H1 (cell line): ENCODE data around the gene RPUSD1.

Source experiments
- BRCA1 ChIP-seq: IDR thresholded peaks from 2 replicates; pipeline ENCODE4 v1.6.1; 2012; ENCODE audit warnings: low read depth, low read length, improper control_type of control experiment
- CHD2 ChIP-seq: IDR thresholded peaks from 2 replicates; pipeline ENCODE4 v1.6.1; 2012; ENCODE audit warnings: low read length, improper control_type of control experiment
- EP300 ChIP-seq, 2 experiments: IDR thresholded peaks; 1 replicate in 1 of 2; 2 replicates in 1 of 2; pipeline ENCODE4 v1.6.1; 2011 to 2012; ENCODE audit warnings: low read depth in 2 of 2, low read length in 2 of 2, mild to moderate bottlenecking in 2 of 2, borderline replicate concordance in 1 of 2, inconsistent platforms in 1 of 2, moderate library complexity in 1 of 2
- EZH2 ChIP-seq: fragments of 200-600 bp; sonication (generic); IDR thresholded peaks from 2 replicates; pipeline ENCODE4 v1.7.1; 2012; ENCODE audit warnings: low read depth, mild to moderate bottlenecking, moderate library complexity, low read length, inconsistent platforms; ENCODE audit not compliant: severe bottlenecking
- NANOG ChIP-seq: IDR thresholded peaks from 2 replicates; pipeline ENCODE4 v1.6.1; 2011; ENCODE audit warnings: low read length, low read depth, mild to moderate bottlenecking, inconsistent platforms; ENCODE audit not compliant: insufficient read depth, poor library complexity, severe bottlenecking
- POLR2AphosphoS5 ChIP-seq: IDR thresholded peaks from 2 replicates; pipeline ENCODE4 v1.6.1; 2011; ENCODE audit warnings: low read depth, low read length
- TF ChIP-seq, protein P1 (sequence below), 3 experiments: IDR thresholded peaks; 1 replicate in 2 of 3; 2 replicates in 1 of 3; pipeline versions ENCODE4 v1.5.1 to v1.6.1; 2011; ENCODE audit warnings: low read length in 3 of 3, mild to moderate bottlenecking in 3 of 3, inconsistent platforms in 2 of 3, low read depth in 1 of 3, moderate library complexity in 1 of 3; ENCODE audit not compliant: insufficient read depth in 1 of 3; ENCODE audit errors: control extremely low read depth in 1 of 3
- TF ChIP-seq, protein P2 (sequence below): IDR thresholded peaks from 2 replicates; pipeline ENCODE4 v1.6.1; 2012; ENCODE audit warnings: inconsistent platforms

DNA sequence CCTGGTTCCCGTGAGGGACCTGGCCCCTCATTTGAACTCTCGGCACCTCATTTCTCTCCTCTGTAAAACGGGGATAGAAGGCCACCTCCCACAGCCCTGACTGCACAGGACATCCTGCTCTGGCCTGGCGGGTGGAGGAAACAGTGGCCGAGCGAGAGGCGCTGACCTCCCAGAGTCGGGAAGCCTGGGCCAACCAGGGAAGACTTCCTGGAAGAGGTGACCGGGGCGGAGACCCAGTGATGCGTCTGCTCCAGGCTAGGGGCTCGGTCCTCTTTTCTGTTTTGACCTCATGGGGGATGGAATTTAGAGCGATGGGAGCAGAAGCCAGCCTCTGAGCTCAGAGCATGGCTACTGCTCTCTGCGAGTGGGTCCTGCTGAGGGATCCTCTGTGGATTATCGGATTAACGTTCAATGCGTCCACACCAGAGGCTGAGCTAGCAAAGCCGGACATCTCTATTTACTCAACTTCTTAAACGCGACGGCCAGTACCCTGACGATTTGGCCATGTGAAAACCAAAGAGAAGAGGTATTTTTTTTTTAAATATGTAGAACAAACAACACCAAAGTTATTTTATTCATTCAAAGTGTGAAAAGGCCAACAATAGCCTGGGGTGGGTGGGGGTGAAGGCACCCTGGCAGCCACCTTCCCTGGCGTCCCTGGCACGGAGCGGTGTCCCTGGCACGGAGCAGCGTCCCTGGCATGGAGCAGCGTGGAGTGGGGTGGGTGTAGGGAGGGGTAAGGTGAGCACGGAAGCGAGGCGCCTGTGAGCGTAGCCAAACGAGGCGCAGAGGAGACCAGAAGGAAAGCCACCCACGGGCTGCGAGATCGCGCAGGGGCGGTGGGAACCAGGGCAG, 36.8 kb downstream of the RPUSD1 start:
- TF ChIP-seq, protein P1, sequence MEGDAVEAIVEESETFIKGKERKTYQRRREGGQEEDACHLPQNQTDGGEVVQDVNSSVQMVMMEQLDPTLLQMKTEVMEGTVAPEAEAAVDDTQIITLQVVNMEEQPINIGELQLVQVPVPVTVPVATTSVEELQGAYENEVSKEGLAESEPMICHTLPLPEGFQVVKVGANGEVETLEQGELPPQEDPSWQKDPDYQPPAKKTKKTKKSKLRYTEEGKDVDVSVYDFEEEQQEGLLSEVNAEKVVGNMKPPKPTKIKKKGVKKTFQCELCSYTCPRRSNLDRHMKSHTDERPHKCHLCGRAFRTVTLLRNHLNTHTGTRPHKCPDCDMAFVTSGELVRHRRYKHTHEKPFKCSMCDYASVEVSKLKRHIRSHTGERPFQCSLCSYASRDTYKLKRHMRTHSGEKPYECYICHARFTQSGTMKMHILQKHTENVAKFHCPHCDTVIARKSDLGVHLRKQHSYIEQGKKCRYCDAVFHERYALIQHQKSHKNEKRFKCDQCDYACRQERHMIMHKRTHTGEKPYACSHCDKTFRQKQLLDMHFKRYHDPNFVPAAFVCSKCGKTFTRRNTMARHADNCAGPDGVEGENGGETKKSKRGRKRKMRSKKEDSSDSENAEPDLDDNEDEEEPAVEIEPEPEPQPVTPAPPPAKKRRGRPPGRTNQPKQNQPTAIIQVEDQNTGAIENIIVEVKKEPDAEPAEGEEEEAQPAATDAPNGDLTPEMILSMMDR (IDR thresholded peaks at IDR 0.05; ENCODE audit: control extremely low read depth in 1 of 3, insufficient read depth in 1 of 3, low read depth in 1 of 3, low read length in 3 of 3) = no peak
- no peak for TF ChIP-seq EP300 (IDR thresholded peaks at IDR 0.05; ENCODE audit: borderline replicate concordance in 1 of 2, low read depth in 2 of 2, low read length in 2 of 2)
- no peak for TF ChIP-seq EZH2
- TF ChIP-seq, protein P2, sequence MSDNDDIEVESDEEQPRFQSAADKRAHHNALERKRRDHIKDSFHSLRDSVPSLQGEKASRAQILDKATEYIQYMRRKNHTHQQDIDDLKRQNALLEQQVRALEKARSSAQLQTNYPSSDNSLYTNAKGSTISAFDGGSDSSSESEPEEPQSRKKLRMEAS = no peak
- no peak for TF ChIP-seq NANOG
- no peak for TF ChIP-seq POLR2AphosphoS5
- TF ChIP-seq BRCA1 = no peak
- no peak for TF ChIP-seq CHD2
